NB4 (cell line): ENCODE measurements around the gene SMC5.

Experiments used
- DNase-seq: peaks from one replicate; pipeline ENCODE4 v3.0.0; 2010; ENCODE audit warnings: low read depth
- H3K4me3 ChIP-seq: one replicate; pipeline ENCODE4 v1.5.1; 2011; ENCODE audit warnings: mild to moderate bottlenecking, low read depth, low read length, moderate library complexity
- CTCF ChIP-seq: IDR thresholded peaks from one replicate; pipeline ENCODE4 v1.5.1; 2012; ENCODE audit warnings: low read depth, low read length
- MAX ChIP-seq: IDR thresholded peaks from 2 replicates; pipeline ENCODE4 v1.6.1; 2011; ENCODE audit warnings: low read depth, low read length
- MYC ChIP-seq: IDR thresholded peaks from 2 replicates; pipeline ENCODE4 v1.6.1; 2011; ENCODE audit warnings: low read depth, low read length
- POLR2A ChIP-seq: IDR thresholded peaks from 2 replicates; pipeline ENCODE4 v1.6.1; 2011; ENCODE audit warnings: mild to moderate bottlenecking; ENCODE audit not compliant: insufficient read length; ENCODE audit errors: extremely low read depth

The SMC5 gene

GRCh38 chr9:70258692-70259511 is at the start of gene SMC5:
TSS of gene SMC5 (plus strand) at chr9:70258978. CDS start at chr9:70259079, 101 bp downstream.
- H3K4me3 ChIP-seq = peak within 1 kb of the TSS; percentile 87
- peak; percentile 88 for DNase-seq
- TF ChIP-seq POLR2A (peak; percentile 87), MAX (peak; percentile 10; the same call in 1 of the 2 replicates), CTCF (no peak), MYC (0 out of 2 replicates have a peak, but pooled peaks have one; percentile 56)

DNA sequence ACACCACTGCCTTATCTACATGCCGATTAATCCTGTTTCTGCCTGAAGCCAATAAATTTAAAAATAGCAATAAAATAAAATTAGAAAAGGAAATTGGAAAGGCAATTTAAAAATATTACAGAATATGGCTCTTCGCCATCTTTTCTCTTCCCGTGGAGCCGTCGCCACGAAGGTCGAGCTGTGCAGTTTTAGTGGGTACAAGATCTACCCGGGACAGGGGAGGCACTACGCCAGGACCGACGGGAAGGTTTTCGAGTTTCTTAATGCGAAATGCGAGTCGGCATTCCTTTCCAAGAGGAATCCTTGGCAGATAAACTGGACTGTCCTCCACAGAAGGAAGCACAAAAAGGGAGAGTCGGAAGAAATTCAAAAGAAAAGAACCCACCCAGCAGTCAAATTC is 41.7 kb upstream of the SMC5 start:
- TF ChIP-seq CTCF = no peak
- TF ChIP-seq MAX = no peak
- no peak for TF ChIP-seq POLR2A
- TF ChIP-seq MYC = no peak
- H3K4me3 ChIP-seq = no peak overlapping the region
- DNase-seq = no peak

DNA sequence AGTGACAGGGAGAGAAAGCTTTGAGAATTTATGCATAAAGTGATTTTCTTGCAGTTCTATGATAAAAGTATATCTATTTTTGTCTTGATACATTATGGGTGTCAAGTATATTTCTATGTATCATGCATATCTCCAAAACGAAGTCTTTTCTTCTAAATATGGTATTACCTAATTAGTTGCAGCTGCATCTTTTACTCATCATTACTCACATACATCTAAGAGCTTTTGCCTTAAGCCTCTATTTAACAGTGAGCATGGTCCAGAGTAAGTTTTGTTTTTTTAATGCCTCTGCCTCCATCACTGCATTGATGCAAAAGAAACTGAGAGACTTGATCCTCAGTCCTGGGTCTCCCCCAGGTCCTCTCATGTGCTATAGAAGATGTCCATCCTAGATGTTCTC is 40.0 kb upstream of the SMC5 start:
- TF ChIP-seq MAX (no peak), POLR2A (no peak), CTCF (no peak), MYC (no peak)
- no peak for DNase-seq
- H3K4me3 ChIP-seq = no peak overlapping the region

- no peak for TF ChIP-seq MAX
- TF ChIP-seq POLR2A = no peak
- no peak for TF ChIP-seq MYC
- TF ChIP-seq CTCF = no peak
These were observed 38.6 kb upstream of the SMC5 start for GRCh38 chr9:70220216-70220615.

DNA sequence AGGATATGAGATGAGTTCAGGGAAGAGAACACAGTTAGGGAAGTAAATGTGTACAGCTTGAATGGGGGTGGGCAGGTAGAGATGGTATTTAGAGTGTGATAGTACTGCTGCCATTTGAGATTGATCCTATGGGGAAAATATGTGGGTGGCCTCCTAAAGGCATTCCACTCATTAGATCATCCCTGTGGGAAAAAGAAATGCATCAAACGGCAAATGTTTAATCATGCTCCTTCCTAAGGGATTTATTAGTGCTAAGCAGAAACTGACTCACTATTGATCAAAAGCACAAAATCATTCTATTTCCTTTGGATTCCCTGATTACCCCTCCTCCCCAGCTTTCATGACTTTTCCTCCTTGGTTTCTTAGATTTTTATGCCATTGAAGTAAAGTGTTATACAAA is 36.4 kb upstream of the SMC5 start:
- TF ChIP-seq POLR2A (no peak), MAX (no peak), CTCF (no peak), MYC (no peak)
- H3K4me3 ChIP-seq = no peak overlapping the region
- DNase-seq = no peak

More at GRCh38 chr9:70220216-70220615, 38.6 kb upstream of the SMC5 start:
- H3K4me3 ChIP-seq = no peak overlapping the region
- no peak for DNase-seq
